Eye (tissue), 1 donor: ENCODE measurements around the gene SARDH.

ENCODE experiments used
- DNase-seq: peaks from one replicate; pipeline ENCODE4 v3.0.0-alpha.2; 2015

Gene SARDH

GRCh38 chr9:133731876-133732638 lies 6.1 kb downstream of the SARDH start:
- DNase-seq: peak; percentile 65

- no peak for DNase-seq
Observed at GRCh38 chr9:133730994-133731715, 7.0 kb downstream of the SARDH start.

- no peak for DNase-seq
Observed at GRCh38 chr9:133729617-133730281, 8.4 kb downstream of the SARDH start.

- DNase-seq: no peak
Observed at GRCh38 chr9:133728856-133729616, 9.1 kb downstream of the SARDH start.

- DNase-seq: no peak
Observed at GRCh38 chr9:133727876-133728441, 10.2 kb downstream of the SARDH start.

GRCh38 chr9:133727277-133727875 lies 10.8 kb downstream of the SARDH start:
- DNase-seq: no peak

- DNase-seq: peak; percentile 80
Observed at GRCh38 chr9:133726401-133727276, 11.5 kb downstream of the SARDH start.

GRCh38 chr9:133725886-133726285 lies 12.3 kb downstream of the SARDH start:
- DNase-seq: no peak

- DNase-seq: no peak
Observed at GRCh38 chr9:133718563-133719315, 19.4 kb downstream of the SARDH start.

GRCh38 chr9:133717113-133718031 lies 20.8 kb downstream of the SARDH start:
- no peak for DNase-seq

GRCh38 chr9:133716564-133717112 lies 21.5 kb downstream of the SARDH start:
- no peak for DNase-seq

- DNase-seq: no peak
Observed at GRCh38 chr9:133715866-133716563, 22.1 kb downstream of the SARDH start.

- no peak for DNase-seq
Observed at GRCh38 chr9:133715295-133715865, 22.8 kb downstream of the SARDH start.

- DNase-seq: no peak
Observed at GRCh38 chr9:133714606-133715294, 23.4 kb downstream of the SARDH start.

- no peak for DNase-seq
Observed at GRCh38 chr9:133713960-133714495, 24.1 kb downstream of the SARDH start.

- no peak for DNase-seq
Observed at GRCh38 chr9:133713150-133713959, 24.8 kb downstream of the SARDH start.
